IPS-18a (cell line): ENCODE measurements around the gene SERGEF.
"Not testable (repeated sequence)": the region's sequence is repeated elsewhere in the genome, so short reads cannot be mapped to it uniquely, and the experiment has no call there.

Experiments used
- H3K27ac ChIP-seq: one replicate; pipeline ENCODE4 v1.5.1; 2013; ENCODE audit warnings: low read length
- H3K27me3 ChIP-seq: one replicate; pipeline ENCODE4 v1.6.1; 2013; ENCODE audit warnings: mild to moderate bottlenecking, low read length; ENCODE audit not compliant: control insufficient read depth, insufficient read depth
- H3K36me3 ChIP-seq: one replicate; pipeline ENCODE4 v1.6.1; 2013; ENCODE audit warnings: low read depth, low read length; ENCODE audit not compliant: control insufficient read depth
- H3K4me1 ChIP-seq: one replicate; pipeline ENCODE4 v1.6.1; 2013; ENCODE audit warnings: low read depth, low read length; ENCODE audit not compliant: control insufficient read depth
- H3K4me3 ChIP-seq: one replicate; pipeline ENCODE4 v1.5.1; 2013; ENCODE audit warnings: low read length
- H3K9ac ChIP-seq: one replicate; pipeline ENCODE4 v1.6.1; 2013; ENCODE audit warnings: mild to moderate bottlenecking, low read length, moderate library complexity
- H3K9me3 ChIP-seq: one replicate; pipeline ENCODE4 v1.6.1; 2013; ENCODE audit warnings: low read depth, low read length; ENCODE audit not compliant: control insufficient read depth

Gene SERGEF

GRCh38 chr11:17896496-17897151, 116.2 kb downstream of the SERGEF start:
- not testable (repeated sequence) for H3K27me3 ChIP-seq, H3K9me3 ChIP-seq, H3K36me3 ChIP-seq, H3K27ac ChIP-seq, H3K9ac ChIP-seq, H3K4me1 ChIP-seq, H3K4me3 ChIP-seq

- H3K4me1 ChIP-seq = no peaks in the 10 kb centered on the region
Measured at GRCh38 chr11:17894929-17895658, 117.8 kb downstream of the SERGEF start.

GRCh38 chr11:17892409-17892808, 120.4 kb downstream of the SERGEF start:
- H3K9me3 ChIP-seq = no peaks in the 10 kb centered on the region
- H3K27ac ChIP-seq = no peak overlapping the region
- H3K36me3 ChIP-seq = no peaks in the 10 kb centered on the region
- H3K27me3 ChIP-seq = no peaks in the 10 kb centered on the region
- no peak overlapping the region for H3K4me3 ChIP-seq
- H3K9ac ChIP-seq = no peak overlapping the region
- peaks cover 6% of the 10 kb centered on the region for H3K4me1 ChIP-seq

More at GRCh38 chr11:17894929-17895658, 117.8 kb downstream of the SERGEF start:
- Histone ChIP-seq H3K27ac (no peak overlapping the region), H3K36me3 (no peaks in the 10 kb centered on the region), H3K4me3 (no peak overlapping the region), H3K27me3 (no peaks in the 10 kb centered on the region), H3K9me3 (no peaks in the 10 kb centered on the region), H3K9ac (no peak overlapping the region)

GRCh38 chr11:17890325-17890724, 122.5 kb downstream of the SERGEF start:
- peaks cover 7% of the 10 kb centered on the region for H3K4me1 ChIP-seq
- H3K9ac ChIP-seq = no peak overlapping the region
- no peaks in the 10 kb centered on the region for H3K36me3 ChIP-seq
- H3K27me3 ChIP-seq = no peaks in the 10 kb centered on the region
- H3K27ac ChIP-seq = no peak overlapping the region
- H3K9me3 ChIP-seq = no peaks in the 10 kb centered on the region
- H3K4me3 ChIP-seq = no peak overlapping the region

- H3K4me1 ChIP-seq = peaks cover 7% of the 10 kb centered on the region
- no peak overlapping the region for H3K4me3 ChIP-seq
Measured at GRCh38 chr11:17887779-17888178, 125.1 kb downstream of the SERGEF start.

GRCh38 chr11:17883946-17884345, 128.9 kb downstream of the SERGEF start:
- H3K36me3 ChIP-seq = no peaks in the 10 kb centered on the region
- H3K9ac ChIP-seq = no peak overlapping the region
- no peaks in the 10 kb centered on the region for H3K27me3 ChIP-seq
- no peak overlapping the region for H3K27ac ChIP-seq
- no peak overlapping the region for H3K4me3 ChIP-seq
- peaks cover 7% of the 10 kb centered on the region for H3K4me1 ChIP-seq
- no peaks in the 10 kb centered on the region for H3K9me3 ChIP-seq

More at GRCh38 chr11:17887779-17888178, 125.1 kb downstream of the SERGEF start:
- no peak overlapping the region for H3K9ac ChIP-seq
- H3K9me3 ChIP-seq = no peaks in the 10 kb centered on the region
- no peaks in the 10 kb centered on the region for H3K36me3 ChIP-seq
- no peak overlapping the region for H3K27ac ChIP-seq
- H3K27me3 ChIP-seq = no peaks in the 10 kb centered on the region

GRCh38 chr11:17883057-17883456, 129.8 kb downstream of the SERGEF start:
- Histone ChIP-seq H3K27ac (no peak overlapping the region), H3K9ac (no peak overlapping the region), H3K4me3 (no peak overlapping the region), H3K27me3 (no peaks in the 10 kb centered on the region), H3K9me3 (no peaks in the 10 kb centered on the region), H3K4me1 (peaks cover 7% of the 10 kb centered on the region), H3K36me3 (no peaks in the 10 kb centered on the region)

- Histone ChIP-seq H3K9me3 (no peaks in the 10 kb centered on the region), H3K36me3 (no peaks in the 10 kb centered on the region), H3K4me1 (peaks cover 7% of the 10 kb centered on the region), H3K9ac (no peak overlapping the region), H3K27ac (no peak overlapping the region), H3K27me3 (no peaks in the 10 kb centered on the region), H3K4me3 (no peak overlapping the region)
Measured at GRCh38 chr11:17878743-17879142, 134.1 kb downstream of the SERGEF start.

- no peak overlapping the region for H3K9ac ChIP-seq
Measured at GRCh38 chr11:17877886-17878285, 135.0 kb downstream of the SERGEF start.

GRCh38 chr11:17876827-17877226, 136.0 kb downstream of the SERGEF start:
- Histone ChIP-seq H3K27me3 (no peaks in the 10 kb centered on the region), H3K27ac (no peak overlapping the region), H3K36me3 (no peaks in the 10 kb centered on the region), H3K9me3 (no peaks in the 10 kb centered on the region), H3K4me1 (peaks cover 7% of the 10 kb centered on the region), H3K9ac (no peak overlapping the region), H3K4me3 (no peak overlapping the region)

More at GRCh38 chr11:17877886-17878285, 135.0 kb downstream of the SERGEF start:
- H3K36me3 ChIP-seq = no peaks in the 10 kb centered on the region
- H3K27ac ChIP-seq = no peak overlapping the region
- H3K9me3 ChIP-seq = no peaks in the 10 kb centered on the region
- H3K4me3 ChIP-seq = no peak overlapping the region
- H3K4me1 ChIP-seq = peaks cover 7% of the 10 kb centered on the region
- H3K27me3 ChIP-seq = no peaks in the 10 kb centered on the region

GRCh38 chr11:17875891-17876290, 137.0 kb downstream of the SERGEF start:
- H3K9ac ChIP-seq = no peak overlapping the region
- no peaks in the 10 kb centered on the region for H3K9me3 ChIP-seq
- no peak overlapping the region for H3K4me3 ChIP-seq
- no peaks in the 10 kb centered on the region for H3K27me3 ChIP-seq
- H3K4me1 ChIP-seq = peaks cover 7% of the 10 kb centered on the region
- no peak overlapping the region for H3K27ac ChIP-seq
- H3K36me3 ChIP-seq = no peaks in the 10 kb centered on the region

- H3K9me3 ChIP-seq = no peaks in the 10 kb centered on the region
- H3K4me1 ChIP-seq = peaks cover 7% of the 10 kb centered on the region
- H3K36me3 ChIP-seq = no peaks in the 10 kb centered on the region
- no peak overlapping the region for H3K9ac ChIP-seq
- H3K27me3 ChIP-seq = no peaks in the 10 kb centered on the region
- H3K27ac ChIP-seq = no peak overlapping the region
- no peak overlapping the region for H3K4me3 ChIP-seq
Measured at GRCh38 chr11:17873586-17873985, 139.3 kb downstream of the SERGEF start.
